Esophagus muscularis mucosa (tissue), 4 donors: Measurements from ENCODE around the gene SMC2. TPM values are rescaled to one million over a fixed set of nuclear protein-coding genes. Genes with fewer than 3 reads are reported as not detected.
A peak's percentile ranks its signal among the peaks of the same experiment; 100 is the strongest.

Experiments used
- DNase-seq: peaks from one replicate; pipeline ENCODE4 v3.0.0-alpha.2; 2017; ENCODE audit errors: extremely low spot score
- H3K27ac ChIP-seq, 4 donors: fragments of 200-600 bp; sonication (generic); replicated peaks in 1 of 4; 1 replicate in 3 of 4; 2 replicates in 1 of 4; pipeline ENCODE4 v1.5.1; 2016 to 2019; ENCODE audit warnings: mild to moderate bottlenecking in 1 of 4
- H3K27me3 ChIP-seq, 4 donors: fragments of 200-600 bp; sonication (generic); one replicate each; pipeline versions ENCODE4 v1.5.1 to v1.6.0; 2016 to 2019
- H3K36me3 ChIP-seq, 4 donors: fragments of 200-600 bp; sonication (generic); one replicate each; pipeline ENCODE4 v1.5.1; 2016 to 2019
- H3K4me1 ChIP-seq, 4 donors: fragments of 200-600 bp; sonication (generic); one replicate each; pipeline ENCODE4 v1.5.1; 2016 to 2019
- H3K4me3 ChIP-seq, 4 donors: fragments of 200-600 bp; sonication (generic); 1 replicate in 2 of 4; 2 replicates in 2 of 4; pipeline ENCODE4 v1.5.1; 2016 to 2019; ENCODE audit warnings: mild to moderate bottlenecking in 4 of 4, moderate library complexity in 1 of 4
- H3K9me3 ChIP-seq, 4 donors: fragments of 200-600 bp; sonication (generic); 1 replicate in 3 of 4; 2 replicates in 1 of 4; pipeline ENCODE4 v1.5.1; 2016 to 2019
- EP300 ChIP-seq: sonication (generic); formaldehyde crosslinking; IDR thresholded peaks from one replicate; pipeline ENCODE4 v1.6.1; 2017; ENCODE audit warnings: antibody characterized with exemption
- POLR2A ChIP-seq: fragments of 450-650 bp; IDR thresholded peaks from one replicate; pipeline ENCODE4 v1.6.1; 2017; ENCODE audit warnings: antibody characterized with exemption, moderate library complexity, mild to moderate bottlenecking, low read depth
- POLR2AphosphoS5 ChIP-seq, 2 donors: sonication (generic); formaldehyde crosslinking; IDR thresholded peaks; one replicate each; pipeline ENCODE4 v1.6.1; 2017; ENCODE audit warnings: antibody characterized with exemption in 2 of 2
- WGBS: methylation state at CpG from one replicate; pipeline ENCODE4 v1.1.5; 2018; 5-methylcytosine and 5-hydroxymethylcytosine counted together
- intact Hi-C: fragments of 100-400 bp; cut with DNase I; formaldehyde crosslinking; loops from one replicate; pipeline ENCODE4 v1.15.1; 2023
- total RNA-seq, 4 donors: library from RNA; depleted of rRNA; stranded (reverse); fragments of >200 nt; gene quantifications; one replicate each; pipeline versions ENCODE4 v1.1.0 to v1.2.1, GENCODE V29; 2016
- TF ChIP-seq, protein P1 (sequence below), 3 experiments: fragments of 200-600 bp in 2 of 3; fragments of 450-650 bp in 1 of 3; sonication (generic) in 2 of 3; IDR thresholded peaks; one replicate each; pipeline ENCODE4 v1.5.1; 2017 to 2019; ENCODE audit warnings: antibody characterized with exemption in 3 of 3, mild to moderate bottlenecking in 2 of 3, moderate library complexity in 1 of 3

Gene SMC2
- total RNA-seq, 4 donors from 2014 or later, result 9.8 to 11.5 (median 10.1) TPM

DNA sequence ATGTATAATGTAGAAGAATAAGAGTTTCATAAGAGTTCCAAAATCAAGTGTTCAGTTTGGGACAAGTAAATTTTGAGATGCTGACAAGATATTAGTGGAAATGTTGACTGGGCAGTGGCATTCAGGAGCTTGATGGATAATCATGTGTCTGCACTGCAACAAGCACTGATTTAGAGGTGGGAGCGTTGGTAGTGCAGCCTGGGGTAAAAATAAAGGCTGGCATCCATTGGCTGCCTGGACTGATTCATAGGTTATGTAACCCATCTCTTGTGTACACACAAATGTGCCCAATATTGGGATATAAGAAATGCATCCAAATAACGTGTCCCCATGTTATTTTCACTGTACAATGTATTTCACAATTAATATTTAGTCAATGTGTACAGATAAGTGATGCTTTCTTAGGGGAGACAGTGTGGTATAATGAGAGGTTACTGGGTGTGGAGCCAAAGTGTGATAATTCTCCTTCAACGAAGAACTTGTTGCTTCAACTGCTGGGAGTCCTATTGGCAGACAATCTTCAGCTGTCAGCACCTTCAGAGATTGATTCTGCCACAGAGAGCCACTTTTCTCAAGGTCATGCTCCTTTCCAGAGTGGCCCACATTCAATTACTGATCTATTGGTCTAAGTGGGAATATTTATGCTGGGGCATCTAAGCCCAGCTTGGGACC is 20.9 kb upstream of the SMC2 start:
- TF ChIP-seq EP300 (no peak), POLR2A (no peak), POLR2AphosphoS5 (IDR thresholded peaks at IDR 0.05) (no peak)
- TF ChIP-seq, protein P1, sequence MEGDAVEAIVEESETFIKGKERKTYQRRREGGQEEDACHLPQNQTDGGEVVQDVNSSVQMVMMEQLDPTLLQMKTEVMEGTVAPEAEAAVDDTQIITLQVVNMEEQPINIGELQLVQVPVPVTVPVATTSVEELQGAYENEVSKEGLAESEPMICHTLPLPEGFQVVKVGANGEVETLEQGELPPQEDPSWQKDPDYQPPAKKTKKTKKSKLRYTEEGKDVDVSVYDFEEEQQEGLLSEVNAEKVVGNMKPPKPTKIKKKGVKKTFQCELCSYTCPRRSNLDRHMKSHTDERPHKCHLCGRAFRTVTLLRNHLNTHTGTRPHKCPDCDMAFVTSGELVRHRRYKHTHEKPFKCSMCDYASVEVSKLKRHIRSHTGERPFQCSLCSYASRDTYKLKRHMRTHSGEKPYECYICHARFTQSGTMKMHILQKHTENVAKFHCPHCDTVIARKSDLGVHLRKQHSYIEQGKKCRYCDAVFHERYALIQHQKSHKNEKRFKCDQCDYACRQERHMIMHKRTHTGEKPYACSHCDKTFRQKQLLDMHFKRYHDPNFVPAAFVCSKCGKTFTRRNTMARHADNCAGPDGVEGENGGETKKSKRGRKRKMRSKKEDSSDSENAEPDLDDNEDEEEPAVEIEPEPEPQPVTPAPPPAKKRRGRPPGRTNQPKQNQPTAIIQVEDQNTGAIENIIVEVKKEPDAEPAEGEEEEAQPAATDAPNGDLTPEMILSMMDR (IDR thresholded peaks at IDR 0.05), result no peak
- intact Hi-C loops, result no loop called here
- WGBS, result 62% methylated on average over 3 of the region's 3 CpGs
- Histone ChIP-seq H3K36me3 (no peaks in the 10 kb centered on the region), H3K27me3 (no peaks in the 10 kb centered on the region), H3K4me1 (peaks cover 24 to 55% (median 39%) of the 10 kb centered on the region in 4 donors), H3K9me3 (no peaks in the 10 kb centered on the region), H3K27ac (peak overlapping the region; percentile 22 to 74 (median 56)), H3K4me3 (no peak overlapping the region)
- no peak for DNase-seq

DNA sequence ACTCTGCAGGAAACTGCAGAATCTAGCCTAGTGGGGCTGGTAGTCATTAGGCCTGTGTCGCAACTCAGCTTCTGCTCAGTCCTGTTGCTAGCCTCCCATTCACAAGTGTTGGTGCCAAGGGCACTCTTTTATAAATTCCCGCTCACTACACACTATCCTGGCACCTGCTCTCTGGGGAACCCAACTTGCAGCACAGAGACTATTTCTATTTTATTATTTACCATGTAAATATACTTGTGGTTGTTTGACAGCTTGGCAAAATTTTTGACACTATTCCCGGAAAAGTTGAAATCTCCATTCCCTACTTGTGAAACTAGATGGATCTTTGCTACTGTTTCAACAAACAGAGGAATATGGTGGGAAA is 20.4 kb upstream of the SMC2 start:
- no peaks in the 10 kb centered on the region for H3K27me3 ChIP-seq
- no peak for TF ChIP-seq EP300
- TF ChIP-seq POLR2A, result no peak
- no peak for TF ChIP-seq POLR2AphosphoS5 (IDR thresholded peaks at IDR 0.05)
- TF ChIP-seq, protein P1 (IDR thresholded peaks at IDR 0.05), result no peak
- no peaks in the 10 kb centered on the region for H3K36me3 ChIP-seq
- intact Hi-C loops, result no loop called here
- WGBS, result 78% methylated on average over 3 of the region's 3 CpGs
- no peak for DNase-seq
- peaks cover 24 to 50% (median 39%) of the 10 kb centered on the region in 4 donors for H3K4me1 ChIP-seq
- H3K27ac ChIP-seq, result peak overlapping the region; percentile 22 to 74 (median 56)
- no peak overlapping the region for H3K4me3 ChIP-seq
- no peaks in the 10 kb centered on the region for H3K9me3 ChIP-seq

DNA sequence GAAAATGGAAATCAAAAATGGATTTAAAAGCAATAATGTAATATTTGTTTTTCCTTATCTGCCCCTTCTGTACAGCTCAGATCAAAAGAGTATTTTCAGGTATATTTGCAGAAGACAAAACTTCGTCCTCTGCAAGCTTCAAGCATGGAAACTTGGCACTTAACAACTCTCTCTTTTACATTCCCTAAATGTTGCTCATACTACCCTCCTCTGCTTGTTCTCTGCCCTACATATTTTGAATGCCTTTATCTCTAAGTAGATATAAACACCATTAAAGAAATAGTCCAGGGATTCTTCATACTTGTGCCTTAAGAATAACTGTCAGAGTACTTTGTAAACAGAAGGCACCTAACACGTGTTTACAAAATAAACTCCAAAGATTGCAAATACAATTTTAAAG is 19.2 kb upstream of the SMC2 start:
- TF ChIP-seq EP300 (no peak), POLR2AphosphoS5 (IDR thresholded peaks at IDR 0.05) (peak in 1 of 2 donors; percentile 67), POLR2A (no peak)
- TF ChIP-seq, protein P1 (IDR thresholded peaks at IDR 0.05), result no peak
- H3K27me3 ChIP-seq, result no peaks in the 10 kb centered on the region
- peaks cover 24 to 46% (median 39%) of the 10 kb centered on the region in 4 donors for H3K4me1 ChIP-seq
- no peaks in the 10 kb centered on the region for H3K36me3 ChIP-seq
- intact Hi-C loops, result no loop called here
- H3K4me3 ChIP-seq, result no peak overlapping the region
- no peak for DNase-seq
- WGBS, result 34% methylated on average over 2 of the region's 2 CpGs
- H3K27ac ChIP-seq, result peak overlapping the region; percentile 55 to 74 (median 59)
- no peaks in the 10 kb centered on the region for H3K9me3 ChIP-seq

DNA sequence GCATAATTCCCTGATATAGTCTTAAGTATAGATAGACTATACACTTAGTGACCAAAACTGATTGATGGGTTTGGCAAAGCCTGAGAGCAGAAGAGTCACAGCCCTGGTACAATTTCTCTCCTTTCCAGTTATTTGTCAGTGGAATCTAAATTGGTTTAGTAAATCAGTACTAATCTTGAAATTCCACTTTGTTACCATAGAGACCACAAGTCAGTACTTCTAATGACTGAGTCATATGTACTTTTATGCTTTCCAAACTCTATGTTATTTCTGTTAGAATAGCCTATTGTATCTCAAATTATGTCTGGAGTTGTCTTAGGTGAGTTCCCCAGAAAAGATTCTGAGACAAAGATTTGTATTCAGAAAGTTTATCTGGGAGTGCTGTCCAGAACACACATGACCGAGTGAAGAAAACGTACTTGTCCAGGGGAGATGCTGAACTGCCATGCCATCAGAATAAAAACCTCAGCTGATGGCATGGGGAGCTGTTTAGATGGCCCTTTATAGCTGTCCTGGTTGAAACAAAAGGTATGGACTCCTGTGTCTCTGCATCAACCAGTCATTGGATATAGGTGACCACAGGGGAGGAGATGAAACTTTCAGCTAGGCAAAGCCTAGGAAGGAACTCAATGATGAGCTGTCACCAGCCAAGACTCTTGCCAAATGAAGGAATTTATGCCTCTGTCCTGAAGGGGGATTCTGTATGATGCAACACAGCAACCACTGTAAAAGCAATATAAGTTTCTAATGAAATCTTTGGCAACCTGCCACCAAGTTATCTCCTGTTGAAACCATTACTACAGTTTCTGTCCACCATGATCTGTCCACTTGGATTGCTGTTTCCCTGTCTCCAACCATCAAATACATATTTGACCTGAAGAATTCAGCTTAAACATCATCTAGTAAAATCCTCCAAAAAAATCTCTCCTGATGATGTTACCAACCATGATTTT is 18.0 kb upstream of the SMC2 start:
- no peaks in the 10 kb centered on the region for H3K9me3 ChIP-seq
- peaks cover 24 to 46% (median 39%) of the 10 kb centered on the region in 4 donors for H3K4me1 ChIP-seq
- H3K27ac ChIP-seq, result peak overlapping the region; percentile 55 to 64 (median 59)
- no peak overlapping the region for H3K4me3 ChIP-seq
- H3K27me3 ChIP-seq, result no peaks in the 10 kb centered on the region
- intact Hi-C loops, result no loop called here
- DNase-seq, result no peak
- WGBS, result 46% methylated on average over 2 of the region's 2 CpGs
- H3K36me3 ChIP-seq, result no peaks in the 10 kb centered on the region
- no peak for TF ChIP-seq EP300
- TF ChIP-seq POLR2A, result no peak

DNA sequence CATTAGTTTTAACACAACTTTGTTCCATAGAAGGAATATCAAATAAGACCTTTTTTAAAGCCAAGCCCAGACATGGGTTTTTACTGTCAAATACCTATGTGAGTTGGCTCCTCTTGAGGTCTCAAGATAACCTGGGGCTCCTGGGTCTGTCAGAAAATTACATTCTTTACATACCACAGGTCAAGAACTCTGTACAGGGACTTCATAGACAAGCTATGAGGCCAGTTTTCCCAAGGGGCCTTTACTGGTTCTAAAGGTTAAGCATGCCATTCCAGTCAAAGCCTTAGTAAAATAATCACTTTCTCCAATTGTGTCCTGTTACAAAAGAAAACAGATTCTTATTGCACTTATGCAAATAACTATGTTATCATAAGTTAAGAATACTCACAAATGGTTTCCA is 15.5 kb upstream of the SMC2 start:
- Histone ChIP-seq H3K9me3 (no peaks in the 10 kb centered on the region), H3K4me1 (peaks cover 15 to 37% (median 34%) of the 10 kb centered on the region in 4 donors), H3K27me3 (no peaks in the 10 kb centered on the region), H3K36me3 (no peaks in the 10 kb centered on the region), H3K4me3 (no peak overlapping the region), H3K27ac (no peak overlapping the region)
- intact Hi-C loops, result no loop called here
- TF ChIP-seq POLR2A, result no peak
- no peak for TF ChIP-seq EP300
- TF ChIP-seq, protein P1 (IDR thresholded peaks at IDR 0.05), result no peak
- no peak for TF ChIP-seq POLR2AphosphoS5 (IDR thresholded peaks at IDR 0.05)
- no peak for DNase-seq
